Measurements from ENCODE around the gene PHAF1.
"Not testable (repeated sequence)": the region's sequence is repeated elsewhere in the genome, so short reads cannot be mapped to it uniquely, and the experiment has no call there.

The PHAF1 gene

GRCh38 chr16:67105881-67106280 lies 3.9 kb upstream of the PHAF1 start:
- no peak for DNase-seq

GRCh38 chr16:67108489-67108888 lies 1.3 kb upstream of the PHAF1 start:
- DNase-seq = no peak

- no peak for DNase-seq
Measured at GRCh38 chr16:67108931-67109406, 772 bp upstream of the PHAF1 start.

GRCh38 chr16:67111951-67112444 lies 2.3 kb downstream of the PHAF1 start:
- no peak for DNase-seq

- DNase-seq = no peak
Measured at GRCh38 chr16:67112591-67113399, 3.1 kb downstream of the PHAF1 start.

GRCh38 chr16:67114793-67115192 lies 5.1 kb downstream of the PHAF1 start:
- DNase-seq = no peak

- DNase-seq = no peak
Measured at GRCh38 chr16:67115639-67116038, 5.9 kb downstream of the PHAF1 start.

- DNase-seq = no peak
Measured at GRCh38 chr16:67116388-67117311, 6.9 kb downstream of the PHAF1 start.

GRCh38 chr16:67117716-67118115 lies 8.0 kb downstream of the PHAF1 start:
- no peak for DNase-seq

GRCh38 chr16:67120025-67120424 lies 10.3 kb downstream of the PHAF1 start:
- no peak for DNase-seq

- DNase-seq = not testable (repeated sequence)
Measured at GRCh38 chr16:67122799-67123198, 13.1 kb downstream of the PHAF1 start.

GRCh38 chr16:67128417-67128816 lies 18.7 kb downstream of the PHAF1 start:
- DNase-seq = no peak

- DNase-seq = no peak
Measured at GRCh38 chr16:67128887-67129286, 19.1 kb downstream of the PHAF1 start.

- DNase-seq = no peak
Measured at GRCh38 chr16:67129422-67129821, 19.7 kb downstream of the PHAF1 start.

- DNase-seq = no peak
Measured at GRCh38 chr16:67137605-67138004, 27.9 kb downstream of the PHAF1 start.

GRCh38 chr16:67141391-67141790 lies 31.6 kb downstream of the PHAF1 start:
- no peak for DNase-seq

- no peak for DNase-seq
Measured at GRCh38 chr16:67142342-67142741, 32.6 kb downstream of the PHAF1 start.

GRCh38 chr16:67144943-67145342 lies 35.2 kb downstream of the PHAF1 start:
- DNase-seq = no peak

GRCh38 chr16:67145746-67146145 lies 36.0 kb downstream of the PHAF1 start:
- DNase-seq = no peak

- DNase-seq = no peak
Measured at GRCh38 chr16:67146523-67147357, 37.0 kb downstream of the PHAF1 start.

GRCh38 chr16:67147437-67148140 lies 37.8 kb downstream of the PHAF1 start:
- no peak for DNase-seq

- no peak for DNase-seq
Measured at GRCh38 chr16:67148221-67148620, 38.5 kb downstream of the PHAF1 start.
